Liver (tissue), 3 donors: ENCODE results near the gene SNAP23.

Source experiments
- CTCF ChIP-seq: fragments of 150-350 bp; IDR thresholded peaks from 2 replicates; pipeline ENCODE4 v1.5.1; 2017; ENCODE audit warnings: improper control_type of control experiment, low read depth, low read length; ENCODE audit not compliant: missing input control
- GABPA ChIP-seq, 2 donors: IDR thresholded peaks in 1 of 2; conservative IDR thresholded peaks in 1 of 2; 2 replicates each; pipeline ENCODE4 v1.6.1; 2016; ENCODE audit warnings: antibody characterized with exemption in 2 of 2, mild to moderate bottlenecking in 1 of 2, moderate library complexity in 1 of 2
- HNF4A ChIP-seq, 2 donors: conservative IDR thresholded peaks; 2 replicates each; pipeline ENCODE4 v1.6.1; 2016; ENCODE audit warnings: antibody characterized with exemption in 2 of 2, mild to moderate bottlenecking in 2 of 2
- YY1 ChIP-seq: IDR thresholded peaks from 2 replicates; pipeline ENCODE4 v1.6.1; 2016; ENCODE audit warnings: antibody characterized with exemption, mild to moderate bottlenecking
- donor health status: healthy.
- donor health status: healthy.

GRCh38 chr15:42482701-42483100 is 12.7 kb upstream of the SNAP23 start:
- no peak for TF ChIP-seq CTCF
- no peak for TF ChIP-seq YY1
- no peak for TF ChIP-seq GABPA (IDR thresholded peaks at IDR 0.05 in 1 of 2, conservative IDR thresholded peaks at IDR 0.05 in 1 of 2)
- no peak for TF ChIP-seq HNF4A (conservative IDR thresholded peaks at IDR 0.05)
